Measurements from ENCODE around the gene MAK.

DNA sequence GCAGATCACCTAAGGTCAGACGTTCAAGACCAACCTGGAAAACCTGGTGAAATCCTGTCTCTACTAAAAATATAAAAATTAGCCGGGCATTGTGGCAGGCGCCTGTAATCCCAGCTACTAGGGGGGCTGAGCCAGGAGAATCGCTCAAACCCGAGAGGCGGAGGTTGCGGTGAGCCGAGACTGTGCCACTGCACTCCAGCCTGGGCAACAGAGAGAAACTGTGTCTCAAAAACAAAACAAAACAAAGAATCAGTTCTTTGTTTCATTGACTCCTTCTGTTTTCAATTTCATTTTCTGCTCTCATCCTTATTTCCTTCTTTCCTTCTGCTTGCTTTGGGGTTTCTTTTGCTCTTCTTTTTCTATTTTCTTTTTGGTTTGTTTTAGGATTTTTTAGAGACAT, 124.4 kb downstream of the MAK start:
- TF ChIP-seq EZH2 (IDR thresholded peaks at IDR 0.05), result no peak
- TF ChIP-seq FOXP2 (optimal IDR thresholded peaks at IDR 0.05; ENCODE audit: control extremely low read depth, extremely low read length, insufficient read depth), result no peak
- TF ChIP-seq POLR2AphosphoS5 (IDR thresholded peaks at IDR 0.05; ENCODE audit: borderline replicate concordance, low read depth, low read length), result no peak
